GM12878 (cell line): ENCODE data around the gene UBR3. TPM values are rescaled to one million over a fixed set of nuclear protein-coding genes. Genes with fewer than 3 reads are reported as not detected.

Experiments
- ATAC-seq: fragments of 200-7000 bp; cut with Tn5 transposase; 3 replicates; pipeline ENCODE4 v1.9.1; 2020; ENCODE audit warnings: mild to moderate bottlenecking, moderate library complexity
- BruUV-seq: library from RNA; stranded (reverse); fragments of 400-500 nt; replicated peaks from 2 replicates; lab custom pipeline; 2021; lab: Mats Ljungman, UMichigan
- CTCF ChIA-PET: fragments of 300-600 bp; sonication (Branson Sonifier 250); formaldehyde crosslinking; extraction: SDS; loops from one replicate; lab custom pipeline; 2021; ENCODE audit warnings: inconsistent platforms; lab: Yijun Ruan, JAX
- POLR2A ChIA-PET: fragments of 350-600 bp; formaldehyde crosslinking; extraction: SDS; loops from one replicate; lab custom pipeline; 2021; ENCODE audit warnings: inconsistent platforms; lab: Charles Lee
- RAD21 ChIA-PET: fragments of 300-600 bp; sonication (Branson Sonifier 250); formaldehyde crosslinking; loops from one replicate; lab custom pipeline; 2023; ENCODE audit warnings: antibody characterized with exemption; ENCODE audit not compliant: unreplicated experiment; lab: Charles Lee
- SMC1A ChIA-PET: fragments of 300-600 bp; sonication (Branson Sonifier 250); formaldehyde crosslinking; loops from one replicate; lab custom pipeline; 2023; ENCODE audit not compliant: unreplicated experiment, uncharacterized antibody; lab: Charles Lee
- DNase-seq: peaks from one replicate; pipeline ENCODE4 v3.0.0-alpha.2; 2011; ENCODE audit warnings: low read depth, low spot score
- FAIRE-seq: peaks from 3 replicates; lab custom pipeline; 2011; peaks lifted over from hg19 to GRCh38; lab: Jason Lieb, UNC
- H2AFZ ChIP-seq: 2 replicates; pipeline ENCODE4 v1.6.0; 2011; ENCODE audit warnings: low read depth, low read length, control low read depth; ENCODE audit not compliant: control insufficient read depth
- H3K27ac ChIP-seq: 2 replicates; pipeline ENCODE4 v1.5.1; 2011; ENCODE audit warnings: control low read depth; ENCODE audit not compliant: control insufficient read depth, insufficient read depth
- H3K27me3 ChIP-seq, 2 experiments: replicated peaks in 1 of 2; 2 replicates each; pipeline versions ENCODE4 v1.6.0 to v1.6.1; 2011; ENCODE audit warnings: low read length in 1 of 2; ENCODE audit not compliant: control insufficient read depth in 2 of 2, insufficient read depth in 2 of 2
- H3K36me3 ChIP-seq, 2 experiments: 2 replicates each; pipeline ENCODE4 v1.5.1; 2011; ENCODE audit warnings: low read length in 1 of 2; ENCODE audit not compliant: control insufficient read depth in 2 of 2, insufficient read depth in 2 of 2
- H3K4me1 ChIP-seq: 2 replicates; pipeline ENCODE4 v1.6.1; 2011; ENCODE audit warnings: mild to moderate bottlenecking, low read length, moderate library complexity, mixed read lengths; ENCODE audit not compliant: control insufficient read depth, insufficient read depth
- H3K4me2 ChIP-seq: 2 replicates; pipeline ENCODE4 v1.6.0; 2011; ENCODE audit warnings: control low read depth; ENCODE audit not compliant: control insufficient read depth, insufficient read depth
- H3K4me3 ChIP-seq: fragments of 200-600 bp; sonication (generic); 2 replicates; pipeline ENCODE4 v1.5.1; 2016
- H3K79me2 ChIP-seq: 2 replicates; pipeline ENCODE4 v1.6.0; 2011; ENCODE audit warnings: low read length; ENCODE audit not compliant: control insufficient read depth, insufficient read depth
- H3K9ac ChIP-seq: 2 replicates; pipeline ENCODE4 v1.8.0; 2011; ENCODE audit warnings: low read length, control low read depth, mixed read lengths; ENCODE audit not compliant: control insufficient read depth, insufficient read depth
- H3K9me3 ChIP-seq: replicated peaks from 3 replicates; pipeline ENCODE4 v1.5.1; 2011; ENCODE audit warnings: mild to moderate bottlenecking, low read length; ENCODE audit not compliant: control insufficient read depth, insufficient read depth
- H4K20me1 ChIP-seq: 2 replicates; pipeline ENCODE4 v1.6.0; 2011; ENCODE audit not compliant: control insufficient read depth, insufficient read depth
- BACH1 ChIP-seq: fragments of 450-650 bp; IDR thresholded peaks from 2 replicates; pipeline ENCODE4 v1.6.1; 2017; ENCODE audit warnings: mild to moderate bottlenecking, borderline replicate concordance
- BHLHE40 ChIP-seq, 2 experiments: fragments of 450-650 bp in 1 of 2; IDR thresholded peaks; 2 replicates each; pipeline ENCODE4 v1.6.1; 2011 to 2017; ENCODE audit warnings: low read depth in 2 of 2, borderline replicate concordance in 1 of 2, improper control_type of control experiment in 1 of 2, low read length in 1 of 2, mild to moderate bottlenecking in 1 of 2
- CHD4 ChIP-seq: fragments of 200-600 bp; sonication (generic); IDR thresholded peaks from 2 replicates; pipeline ENCODE4 v1.6.1; 2016; ENCODE audit warnings: mild to moderate bottlenecking
- ETV6 ChIP-seq, 2 experiments: fragments of 450-650 bp in 1 of 2; IDR thresholded peaks in 1 of 2; conservative IDR thresholded peaks in 1 of 2; 2 replicates each; pipeline ENCODE4 v1.6.1; 2014; ENCODE audit warnings: antibody characterized with exemption in 1 of 2, borderline replicate concordance in 1 of 2, low read depth in 1 of 2, mild to moderate bottlenecking in 1 of 2, moderate library complexity in 1 of 2
- PRDM15 ChIP-seq: fragments of 450-650 bp; formaldehyde crosslinking; IDR thresholded peaks from 2 replicates; pipeline ENCODE4 v1.4.0; 2020; ENCODE audit warnings: mild to moderate bottlenecking, moderate library complexity
- SREBF2 ChIP-seq: IDR thresholded peaks from 2 replicates; pipeline ENCODE4 v1.6.1; 2012; ENCODE audit warnings: mild to moderate bottlenecking, low read length
- TCF12 ChIP-seq: IDR thresholded peaks from 2 replicates; pipeline ENCODE4 v1.6.1; 2011; ENCODE audit warnings: low read depth, mild to moderate bottlenecking, low read length
- in situ Hi-C: fragments of 300-500 bp; cut with MboI; formaldehyde crosslinking; loops from 9 replicates; pipeline ENCODE4 v1.14.3; 2018; ENCODE audit warnings: mixed read lengths
- intact Hi-C: fragments of 100-400 bp; cut with micrococcal nuclease; formaldehyde crosslinking; loops from one replicate; pipeline ENCODE4 v1.14.2; 2022; ENCODE audit not compliant: unreplicated experiment
- polyA plus RNA-seq, 11 experiments: library from polyadenylated mRNA; depleted of rRNA in 4 of 11; unstranded in 6 of 11; stranded (reverse) in 5 of 11; fragments of >200 nt; fragmentation: Nextera tagmentation in 4 of 11; fragmentation: Illumina TruSeq in 1 of 11; extraction: Ambion mirVana in 4 of 11; extraction: Trizol in 1 of 11; gene quantifications; 1 replicate in 1 of 11; 2 replicates in 10 of 11; pipeline versions ENCODE4 v1.2.1 to v1.2.3, GENCODE V29; 2011 to 2016; ENCODE audit warnings: inconsistent platforms in 2 of 11, missing spikeins in 2 of 11, low read depth in 1 of 11
- total RNA-seq, 4 experiments: library from RNA; depleted of rRNA in 3 of 4; stranded (reverse); fragments of >200 nt in 3 of 4; fragmentation: Illumina TruSeq in 1 of 4; extraction: Trizol in 1 of 4; gene quantifications; 2 replicates each; pipeline versions ENCODE4 v1.2.1 to v1.2.3, GENCODE V29; 2013 to 2021
- TF ChIP-seq, protein P1 (sequence below): IDR thresholded peaks from 2 replicates; pipeline ENCODE4 v1.6.1; 2012; ENCODE audit warnings: low read depth, low read length, improper control_type of control experiment
- TF ChIP-seq, protein P2 (sequence below): IDR thresholded peaks from 2 replicates; pipeline ENCODE4 v1.6.1; 2011; ENCODE audit warnings: low read depth, mild to moderate bottlenecking, low read length, moderate library complexity, borderline replicate concordance; ENCODE audit errors: extremely low read depth

UBR3 gene
- total and polyA plus RNA-seq, 10 of the 15 experiments (the other 5 are each of a cell fraction or from before 2014, with no cell fraction given): 3.8 to 22.9 (median 11.2) TPM

DNA sequence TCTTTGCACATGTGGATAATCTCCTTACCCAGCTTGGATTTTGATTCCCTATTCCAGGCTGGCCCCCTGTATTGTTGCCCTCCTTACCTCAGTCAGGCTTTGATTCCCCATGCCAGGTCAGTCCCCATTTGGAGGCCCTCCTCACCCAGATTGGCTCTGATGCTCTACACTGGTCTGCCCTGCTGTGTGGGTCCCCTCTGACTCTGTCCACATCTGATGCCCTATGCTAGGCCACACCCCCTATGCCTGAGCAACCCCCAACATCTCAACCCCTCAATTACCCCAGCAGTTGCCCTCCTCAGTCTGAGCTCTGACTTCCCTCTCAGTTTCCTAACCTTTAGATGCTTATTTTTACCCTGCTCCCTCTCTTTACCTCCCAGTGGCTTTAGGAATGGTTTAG, 89.4 kb downstream of the UBR3 start:
- no peaks in the 10 kb centered on the region for H3K27me3 ChIP-seq
- ATAC-seq (no peak), DNase-seq (no peak), FAIRE-seq (no peak)
- ChIA-PET SMC1A (no interaction called here), CTCF (no interaction called here), POLR2A (no interaction called here), RAD21 (no interaction called here)
- no peaks in the 10 kb centered on the region for H3K79me2 ChIP-seq
- H3K4me1 ChIP-seq: no peaks in the 10 kb centered on the region
- no peaks in the 10 kb centered on the region for H3K9me3 ChIP-seq
- no TSS peak for BruUV-seq
- H3K36me3 ChIP-seq: peaks cover 0 to 2% of the 10 kb centered on the region in 2 experiments; a peak in 2 of 4 replicates
- H3K9ac ChIP-seq: no peak overlapping the region
- TF ChIP-seq TCF12 (no peak), CHD4 (no peak)
- TF ChIP-seq, protein P1, sequence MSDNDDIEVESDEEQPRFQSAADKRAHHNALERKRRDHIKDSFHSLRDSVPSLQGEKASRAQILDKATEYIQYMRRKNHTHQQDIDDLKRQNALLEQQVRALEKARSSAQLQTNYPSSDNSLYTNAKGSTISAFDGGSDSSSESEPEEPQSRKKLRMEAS: no peak
- no peak overlapping the region for H2AFZ ChIP-seq
- H4K20me1 ChIP-seq: no peaks in the 10 kb centered on the region
- H3K4me3 ChIP-seq: no peak overlapping the region
- H3K4me2 ChIP-seq: no peak overlapping the region
- intact Hi-C loops: no loop called here
- in situ Hi-C loops: loop anchor here (25.0 kb wide), 1 partner anchor 804 kb away; no protein-coding TSS in a partner anchor
- no peak overlapping the region for H3K27ac ChIP-seq

GRCh38 chr2:169923977-169924376, 96.7 kb downstream of the UBR3 start:
- in situ Hi-C loops: loop anchor here (25.0 kb wide), 1 partner anchor 812 kb away; no protein-coding TSS in a partner anchor
- POLR2A ChIA-PET: no interaction called here
- H3K27me3 ChIP-seq: no peaks in the 10 kb centered on the region
- no peaks in the 10 kb centered on the region for H4K20me1 ChIP-seq
- H3K9me3 ChIP-seq: no peaks in the 10 kb centered on the region
- no peak for FAIRE-seq
- no peak overlapping the region for H3K9ac ChIP-seq
- H3K79me2 ChIP-seq: no peaks in the 10 kb centered on the region
- DNase-seq: no peak
- SMC1A ChIA-PET: interaction anchor here (0.6 to 1.5 kb wide), 2 partner anchors 103 to 476 kb away, joined by 3 to 4 read pairs; no protein-coding TSS in a partner anchor
- no TSS peak for BruUV-seq
- CTCF ChIA-PET: interaction anchor here (1.0 kb wide), 1 partner anchor 100 kb away, joined by 4 read pairs; no protein-coding TSS in a partner anchor
- H2AFZ ChIP-seq: no peak overlapping the region
- H3K4me3 ChIP-seq: no peak overlapping the region
- H3K4me1 ChIP-seq: no peaks in the 10 kb centered on the region
- 0 out of 4 replicates have a peak, but pooled peaks cover 0 to 3% of the 10 kb centered on the region in 2 experiments for H3K36me3 ChIP-seq
- intact Hi-C loops: no loop called here
- ATAC-seq: no peak
- no peak overlapping the region for H3K27ac ChIP-seq
- RAD21 ChIA-PET: interaction anchor here (1.0 kb wide), 1 partner anchor 96 kb away, joined by 3 read pairs; no protein-coding TSS in a partner anchor
- H3K4me2 ChIP-seq: no peak overlapping the region
- TF ChIP-seq ETV6 (conservative IDR thresholded peaks at IDR 0.05 in 1 of 2, IDR thresholded peaks at IDR 0.05 in 1 of 2; ENCODE audit: borderline replicate concordance in 1 of 2, low read depth in 1 of 2): no peak
- no peak for TF ChIP-seq BHLHE40 (IDR thresholded peaks at IDR 0.05; ENCODE audit: borderline replicate concordance in 1 of 2, low read depth in 2 of 2, low read length in 1 of 2)
- no peak for TF ChIP-seq PRDM15 (CRISPR knock-in tag)
- TF ChIP-seq BACH1: no peak
- TF ChIP-seq SREBF2: no peak
- TF ChIP-seq, protein P2, sequence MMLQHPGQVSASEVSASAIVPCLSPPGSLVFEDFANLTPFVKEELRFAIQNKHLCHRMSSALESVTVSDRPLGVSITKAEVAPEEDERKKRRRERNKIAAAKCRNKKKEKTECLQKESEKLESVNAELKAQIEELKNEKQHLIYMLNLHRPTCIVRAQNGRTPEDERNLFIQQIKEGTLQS: no peak
